SH-SY5Y (cell line): ENCODE results near the gene CORO2B.

Experiments used
- GATA2 ChIP-seq: IDR thresholded peaks from 2 replicates; pipeline ENCODE4 v1.6.1; 2011; ENCODE audit warnings: mild to moderate bottlenecking, low read depth, low read length
- GATA3 ChIP-seq: IDR thresholded peaks from 2 replicates; pipeline ENCODE4 v1.6.1; 2011; ENCODE audit warnings: low read depth, mild to moderate bottlenecking, low read length, moderate library complexity

DNA sequence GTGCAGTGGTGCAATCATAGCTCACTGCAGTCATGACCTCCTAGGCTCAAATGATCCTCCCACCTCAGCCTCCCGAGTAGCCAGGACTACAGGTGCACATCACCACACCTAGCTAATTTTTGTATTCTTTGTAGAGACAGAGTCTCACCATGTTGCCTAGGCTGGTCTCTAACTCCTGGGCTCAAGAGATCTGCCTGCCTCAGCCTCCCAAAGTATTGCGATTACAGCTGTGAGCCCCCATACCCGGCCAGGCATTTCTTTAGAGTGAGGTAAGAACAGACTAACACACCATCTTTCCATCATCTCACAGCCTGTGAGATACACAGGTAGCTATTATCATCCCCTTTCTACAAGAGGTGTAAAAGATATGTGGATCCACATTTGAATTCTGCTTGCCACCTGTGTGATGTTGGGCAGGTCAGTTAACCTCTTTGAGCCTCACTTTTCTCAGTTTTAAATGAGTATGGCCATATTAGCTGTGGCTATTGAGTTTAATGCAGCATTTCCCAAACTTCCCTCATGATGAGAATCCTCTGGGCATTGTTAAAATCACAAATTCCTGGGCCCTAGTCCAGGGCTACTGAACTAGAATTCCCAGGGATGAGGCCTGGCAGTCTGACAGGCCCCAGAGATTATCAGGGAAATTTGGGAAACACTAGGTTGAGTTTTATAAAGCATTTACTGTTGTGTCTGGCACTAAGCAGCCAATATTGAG, 195.9 kb downstream of the CORO2B start:
- TF ChIP-seq GATA2: no peak
- no peak for TF ChIP-seq GATA3
